Measurements from ENCODE around the gene REV1.

DNA sequence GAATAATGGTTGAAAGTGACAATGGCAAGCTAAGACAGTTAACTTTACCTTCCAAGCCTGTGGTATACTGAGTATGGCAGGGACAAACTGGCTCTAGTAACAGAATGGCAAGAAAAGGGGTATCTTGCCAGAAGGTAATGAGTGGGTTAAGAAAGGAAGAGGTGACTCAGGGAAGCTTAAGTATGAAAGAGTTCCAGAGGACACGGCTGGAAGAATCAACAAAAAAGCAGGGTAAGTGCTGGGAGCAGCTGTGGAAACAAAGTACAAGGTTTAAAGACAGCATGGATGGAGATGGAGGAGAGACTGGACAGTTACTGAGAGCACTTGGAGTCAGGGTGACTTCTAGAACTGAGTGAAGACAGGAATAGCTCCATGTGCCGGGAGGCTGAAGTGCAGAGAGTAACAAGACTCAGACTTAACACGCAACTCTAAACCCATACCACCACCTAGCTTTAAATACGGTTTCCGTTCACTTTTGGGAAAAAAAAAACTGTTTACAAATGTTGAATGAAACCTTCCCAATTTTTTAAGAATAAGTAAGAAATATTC is 69.0 kb downstream of the REV1 start:
- no peak for TF ChIP-seq YY1 (IDR thresholded peaks at IDR 0.05; ENCODE audit: insufficient read depth, insufficient replicate concordance, low read depth, low read length)
- TF ChIP-seq POLR2AphosphoS5 (IDR thresholded peaks at IDR 0.05; ENCODE audit: low read depth, low read length), result no peak
- TF ChIP-seq, protein P1, sequence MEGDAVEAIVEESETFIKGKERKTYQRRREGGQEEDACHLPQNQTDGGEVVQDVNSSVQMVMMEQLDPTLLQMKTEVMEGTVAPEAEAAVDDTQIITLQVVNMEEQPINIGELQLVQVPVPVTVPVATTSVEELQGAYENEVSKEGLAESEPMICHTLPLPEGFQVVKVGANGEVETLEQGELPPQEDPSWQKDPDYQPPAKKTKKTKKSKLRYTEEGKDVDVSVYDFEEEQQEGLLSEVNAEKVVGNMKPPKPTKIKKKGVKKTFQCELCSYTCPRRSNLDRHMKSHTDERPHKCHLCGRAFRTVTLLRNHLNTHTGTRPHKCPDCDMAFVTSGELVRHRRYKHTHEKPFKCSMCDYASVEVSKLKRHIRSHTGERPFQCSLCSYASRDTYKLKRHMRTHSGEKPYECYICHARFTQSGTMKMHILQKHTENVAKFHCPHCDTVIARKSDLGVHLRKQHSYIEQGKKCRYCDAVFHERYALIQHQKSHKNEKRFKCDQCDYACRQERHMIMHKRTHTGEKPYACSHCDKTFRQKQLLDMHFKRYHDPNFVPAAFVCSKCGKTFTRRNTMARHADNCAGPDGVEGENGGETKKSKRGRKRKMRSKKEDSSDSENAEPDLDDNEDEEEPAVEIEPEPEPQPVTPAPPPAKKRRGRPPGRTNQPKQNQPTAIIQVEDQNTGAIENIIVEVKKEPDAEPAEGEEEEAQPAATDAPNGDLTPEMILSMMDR (CRISPR knock-in tag; IDR thresholded peaks at IDR 0.05), result no peak
- no peak for TF ChIP-seq CCDC6 (CRISPR knock-in tag; IDR thresholded peaks at IDR 0.05)
- TF ChIP-seq RNF2 (conservative IDR thresholded peaks at IDR 0.05; ENCODE audit: low read depth), result no peak
- no peak for TF ChIP-seq ZIK1 (CRISPR knock-in tag; IDR thresholded peaks at IDR 0.05; ENCODE audit: borderline replicate concordance, low read depth)
- no peak for TF ChIP-seq KDM1A (CRISPR knock-in tag; IDR thresholded peaks at IDR 0.05)
- TF ChIP-seq, protein P2, sequence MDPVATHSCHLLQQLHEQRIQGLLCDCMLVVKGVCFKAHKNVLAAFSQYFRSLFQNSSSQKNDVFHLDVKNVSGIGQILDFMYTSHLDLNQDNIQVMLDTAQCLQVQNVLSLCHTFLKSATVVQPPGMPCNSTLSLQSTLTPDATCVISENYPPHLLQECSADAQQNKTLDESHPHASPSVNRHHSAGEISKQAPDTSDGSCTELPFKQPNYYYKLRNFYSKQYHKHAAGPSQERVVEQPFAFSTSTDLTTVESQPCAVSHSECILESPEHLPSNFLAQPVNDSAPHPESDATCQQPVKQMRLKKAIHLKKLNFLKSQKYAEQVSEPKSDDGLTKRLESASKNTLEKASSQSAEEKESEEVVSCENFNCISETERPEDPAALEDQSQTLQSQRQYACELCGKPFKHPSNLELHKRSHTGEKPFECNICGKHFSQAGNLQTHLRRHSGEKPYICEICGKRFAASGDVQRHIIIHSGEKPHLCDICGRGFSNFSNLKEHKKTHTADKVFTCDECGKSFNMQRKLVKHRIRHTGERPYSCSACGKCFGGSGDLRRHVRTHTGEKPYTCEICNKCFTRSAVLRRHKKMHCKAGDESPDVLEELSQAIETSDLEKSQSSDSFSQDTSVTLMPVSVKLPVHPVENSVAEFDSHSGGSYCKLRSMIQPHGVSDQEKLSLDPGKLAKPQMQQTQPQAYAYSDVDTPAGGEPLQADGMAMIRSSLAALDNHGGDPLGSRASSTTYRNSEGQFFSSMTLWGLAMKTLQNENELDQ (CRISPR knock-in tag; IDR thresholded peaks at IDR 0.05; ENCODE audit: borderline replicate concordance), result no peak
- no peak for TF ChIP-seq ZZZ3 (CRISPR knock-in tag; IDR thresholded peaks at IDR 0.05; ENCODE audit: borderline replicate concordance)
- TF ChIP-seq MTA3 (CRISPR knock-in tag; IDR thresholded peaks at IDR 0.05), result no peak
- TF ChIP-seq SMAD1 (CRISPR knock-in tag; IDR thresholded peaks at IDR 0.05; ENCODE audit: borderline replicate concordance, low read depth), result no peak
